Neural progenitor cell (in vitro differentiated cells): ENCODE results near the gene INAFM1. TPM values are rescaled to one million over a fixed set of nuclear protein-coding genes. Genes with fewer than 3 reads are reported as not detected.

Experiments used
- DNase-seq: peaks from one replicate; pipeline ENCODE4 v3.0.0-alpha.2; 2016; ENCODE audit warnings: low spot score
- H2AFZ ChIP-seq: fragments of 200-600 bp; sonication (generic); replicated peaks from 2 replicates; pipeline ENCODE4 v1.6.1; 2016; ENCODE audit warnings: antibody characterized with exemption
- H3F3A ChIP-seq: fragments of 200-600 bp; sonication (generic); 2 replicates; pipeline ENCODE4 v1.6.1; 2016; ENCODE audit warnings: antibody characterized with exemption, low read depth
- H3K27ac ChIP-seq: fragments of 200-600 bp; sonication (generic); 2 replicates; pipeline ENCODE4 v1.5.1; 2016; ENCODE audit warnings: mild to moderate bottlenecking
- H3K27me3 ChIP-seq: fragments of 200-600 bp; sonication (generic); 2 replicates; pipeline ENCODE4 v1.6.1; 2016; ENCODE audit warnings: mild to moderate bottlenecking, moderate library complexity
- H3K36me3 ChIP-seq: fragments of 200-600 bp; sonication (generic); 2 replicates; pipeline ENCODE4 v1.5.1; 2016
- H3K4me1 ChIP-seq: fragments of 200-600 bp; sonication (generic); 2 replicates; pipeline ENCODE4 v1.6.1; 2016; ENCODE audit warnings: mixed run types
- H3K4me2 ChIP-seq: fragments of 200-600 bp; sonication (generic); 2 replicates; pipeline ENCODE4 v1.6.1; 2016
- H3K4me3 ChIP-seq: fragments of 200-600 bp; sonication (generic); 2 replicates; pipeline ENCODE4 v1.5.1; 2016
- H3K79me2 ChIP-seq: fragments of 200-600 bp; sonication (generic); 2 replicates; pipeline ENCODE4 v1.6.1; 2016; ENCODE audit warnings: low read depth
- H3K9ac ChIP-seq: fragments of 200-600 bp; sonication (generic); 2 replicates; pipeline ENCODE4 v1.6.1; 2016
- H3K9me3 ChIP-seq: fragments of 200-600 bp; sonication (generic); 2 replicates; pipeline ENCODE4 v1.5.1; 2016; ENCODE audit warnings: low read depth
- H4K20me1 ChIP-seq: fragments of 200-600 bp; sonication (generic); 2 replicates; pipeline ENCODE4 v1.6.1; 2016; ENCODE audit warnings: low read depth
- H3K27ac Mint-ChIP-seq: 3 replicates; pipeline ENCODE4 v1.8.0; 2021; ENCODE audit warnings: mixed read lengths
- H3K27me3 Mint-ChIP-seq: 2 replicates; pipeline ENCODE4 v1.8.0; 2022; ENCODE audit warnings: low read depth, mild to moderate bottlenecking, inconsistent platforms, moderate library complexity, mixed read lengths; ENCODE audit not compliant: insufficient read depth
- H3K36me3 Mint-ChIP-seq: 3 replicates; pipeline ENCODE4 v1.8.0; 2021; ENCODE audit warnings: mixed read lengths
- H3K4me1 Mint-ChIP-seq: 3 replicates; pipeline ENCODE4 v1.8.0; 2021; ENCODE audit warnings: mixed read lengths
- H3K4me3 Mint-ChIP-seq: 3 replicates; pipeline ENCODE4 v1.8.0; 2021; ENCODE audit warnings: mild to moderate bottlenecking, moderate library complexity, mixed read lengths
- H3K9me3 Mint-ChIP-seq: 3 replicates; pipeline ENCODE4 v1.8.0; 2020; ENCODE audit warnings: mixed read lengths
- EZH2 ChIP-seq: fragments of 200-600 bp; sonication (generic); IDR thresholded peaks from 2 replicates; pipeline ENCODE4 v1.6.1; 2017; ENCODE audit warnings: antibody characterized with exemption, mild to moderate bottlenecking, moderate library complexity
- EZH2phosphoT487 ChIP-seq: fragments of 200-600 bp; sonication (generic); IDR thresholded peaks from 2 replicates; pipeline ENCODE4 v1.6.1; 2017; ENCODE audit warnings: antibody characterized with exemption
- total RNA-seq: library from RNA; depleted of rRNA; stranded (reverse); fragments of >200 nt; gene quantifications from 2 replicates; pipeline ENCODE4 v1.2.3, GENCODE V29; 2015; ENCODE audit warnings: low replicate concordance
- TF ChIP-seq, protein P1 (sequence below): fragments of 200-600 bp; sonication (generic); IDR thresholded peaks from 2 replicates; pipeline ENCODE4 v1.5.1; 2017; ENCODE audit warnings: antibody characterized with exemption, mild to moderate bottlenecking

INAFM1 gene
- total RNA-seq, 1 donor from 2014 or later: not detected

DNA sequence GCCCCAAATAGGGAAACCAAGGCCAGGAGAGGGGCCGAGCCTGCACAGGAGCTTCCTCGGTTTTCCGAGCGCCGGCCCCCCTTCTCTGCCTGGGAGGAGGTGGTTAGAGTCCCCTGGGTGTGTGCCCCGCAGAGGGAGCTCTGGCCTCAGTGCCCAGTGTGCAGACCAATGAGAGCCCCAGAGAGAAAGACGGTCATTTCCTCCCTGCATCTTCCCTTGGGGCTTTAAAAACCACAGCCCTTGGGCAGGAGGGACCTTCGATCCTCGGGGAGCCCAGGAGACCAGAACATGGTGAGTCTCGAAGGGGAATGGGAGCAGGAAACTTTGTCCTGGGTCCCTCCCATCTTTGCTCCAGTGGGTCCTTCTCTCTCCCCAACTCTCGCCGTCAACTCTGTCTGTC is 34.9 kb downstream of the INAFM1 start, which contains the start of gene C5AR1:
Gene C5AR1, plus strand, starts transcription at position 254 of the 400 bp plus-strand sequence. Its CDS starts 35 bp downstream, at position 289.
- Histone ChIP-seq H3K9ac (no peak within 1 kb of the TSS), H3K4me3 (no peak within 1 kb of the TSS), H3K27ac (no peak within 1 kb of the TSS), H2AFZ (no peak within 1 kb of the TSS), H3K79me2 (no peaks in the 10 kb centered on the region), H4K20me1 (no peaks in the 10 kb centered on the region), H3K4me2 (no peak within 1 kb of the TSS), H3K4me1 (no peaks in the 10 kb centered on the region), H3K36me3 (no peaks in the 10 kb centered on the region), H3K27me3 (peaks cover 6% of the 10 kb centered on the region), H3F3A (no peaks in the 10 kb centered on the region), H3K9me3 (no peaks in the 10 kb centered on the region)
- no peak for DNase-seq
- no peak within 1 kb of the TSS for H3K27ac Mint-ChIP-seq
- H3K9me3 Mint-ChIP-seq: no peaks in the 10 kb centered on the region
- peaks cover 3% of the 10 kb centered on the region for H3K36me3 Mint-ChIP-seq
- H3K4me1 Mint-ChIP-seq: peaks cover 5% of the 10 kb centered on the region
- peaks cover 12% of the 10 kb centered on the region for H3K27me3 Mint-ChIP-seq
- no peak within 1 kb of the TSS for H3K4me3 Mint-ChIP-seq
- TF ChIP-seq, protein P1, sequence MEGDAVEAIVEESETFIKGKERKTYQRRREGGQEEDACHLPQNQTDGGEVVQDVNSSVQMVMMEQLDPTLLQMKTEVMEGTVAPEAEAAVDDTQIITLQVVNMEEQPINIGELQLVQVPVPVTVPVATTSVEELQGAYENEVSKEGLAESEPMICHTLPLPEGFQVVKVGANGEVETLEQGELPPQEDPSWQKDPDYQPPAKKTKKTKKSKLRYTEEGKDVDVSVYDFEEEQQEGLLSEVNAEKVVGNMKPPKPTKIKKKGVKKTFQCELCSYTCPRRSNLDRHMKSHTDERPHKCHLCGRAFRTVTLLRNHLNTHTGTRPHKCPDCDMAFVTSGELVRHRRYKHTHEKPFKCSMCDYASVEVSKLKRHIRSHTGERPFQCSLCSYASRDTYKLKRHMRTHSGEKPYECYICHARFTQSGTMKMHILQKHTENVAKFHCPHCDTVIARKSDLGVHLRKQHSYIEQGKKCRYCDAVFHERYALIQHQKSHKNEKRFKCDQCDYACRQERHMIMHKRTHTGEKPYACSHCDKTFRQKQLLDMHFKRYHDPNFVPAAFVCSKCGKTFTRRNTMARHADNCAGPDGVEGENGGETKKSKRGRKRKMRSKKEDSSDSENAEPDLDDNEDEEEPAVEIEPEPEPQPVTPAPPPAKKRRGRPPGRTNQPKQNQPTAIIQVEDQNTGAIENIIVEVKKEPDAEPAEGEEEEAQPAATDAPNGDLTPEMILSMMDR: no peak
- TF ChIP-seq EZH2: no peak
- no peak for TF ChIP-seq EZH2phosphoT487

DNA sequence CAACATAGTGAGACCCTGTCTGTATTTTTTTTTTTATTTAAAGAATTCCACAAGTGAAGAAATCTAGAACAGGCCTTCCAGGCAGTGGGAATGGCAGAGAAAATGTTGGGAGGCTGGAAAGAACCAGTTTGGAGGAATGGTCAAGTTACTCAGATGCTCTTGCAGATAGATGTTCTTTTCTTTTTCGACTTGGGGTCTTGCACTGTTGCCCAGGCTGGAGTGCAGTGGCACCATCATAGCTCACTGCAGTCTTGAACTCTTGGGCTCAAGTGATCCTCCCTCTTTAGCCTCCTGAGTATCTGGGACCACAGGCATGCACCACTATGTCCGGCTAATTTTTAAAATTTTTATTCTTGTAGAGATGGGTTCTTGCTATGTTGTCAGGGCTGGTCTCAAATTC is 35.6 kb downstream of the INAFM1 start:
- no peak for DNase-seq
- Histone ChIP-seq H3K36me3 (no peaks in the 10 kb centered on the region), H3K27ac (no peak overlapping the region), H3K4me1 (no peaks in the 10 kb centered on the region), H3K4me2 (no peak overlapping the region), H3K79me2 (no peaks in the 10 kb centered on the region), H3F3A (no peaks in the 10 kb centered on the region), H2AFZ (no peak overlapping the region), H3K9me3 (no peaks in the 10 kb centered on the region), H3K27me3 (peaks cover 6% of the 10 kb centered on the region), H3K4me3 (no peak overlapping the region), H4K20me1 (no peaks in the 10 kb centered on the region), H3K9ac (no peak overlapping the region)
- TF ChIP-seq, protein P1: no peak
- Mint-ChIP-seq H3K4me1 (peaks cover 2% of the 10 kb centered on the region), H3K9me3 (no peaks in the 10 kb centered on the region), H3K36me3 (peaks cover 2% of the 10 kb centered on the region), H3K4me3 (no peak overlapping the region), H3K27me3 (peaks cover 12% of the 10 kb centered on the region), H3K27ac (no peak overlapping the region)

GRCh38 chr19:47310819-47311218 is 36.1 kb downstream of the INAFM1 start:
- H3K4me1 Mint-ChIP-seq: no peaks in the 10 kb centered on the region
- Histone ChIP-seq H3K4me2 (no peak overlapping the region), H3K9ac (no peak overlapping the region), H3K36me3 (no peaks in the 10 kb centered on the region), H3K9me3 (no peaks in the 10 kb centered on the region), H3K4me3 (no peak overlapping the region), H3K27me3 (peaks cover under 1% of the 10 kb centered on the region), H3F3A (no peaks in the 10 kb centered on the region), H2AFZ (no peak overlapping the region), H4K20me1 (no peaks in the 10 kb centered on the region), H3K27ac (no peak overlapping the region), H3K79me2 (no peaks in the 10 kb centered on the region), H3K4me1 (no peaks in the 10 kb centered on the region)
- TF ChIP-seq, protein P1: no peak
- TF ChIP-seq EZH2phosphoT487 (no peak), EZH2 (no peak)
- no peaks in the 10 kb centered on the region for H3K9me3 Mint-ChIP-seq
- no peak for DNase-seq
- peaks cover 10% of the 10 kb centered on the region for H3K27me3 Mint-ChIP-seq
- H3K4me3 Mint-ChIP-seq: no peak overlapping the region
- no peaks in the 10 kb centered on the region for H3K36me3 Mint-ChIP-seq
- H3K27ac Mint-ChIP-seq: no peak overlapping the region
